Measurements from ENCODE around the gene MAP7D1. TPM values are rescaled to one million over a fixed set of nuclear protein-coding genes. Genes with fewer than 3 reads are reported as not detected.

The MAP7D1 gene
- total and polyA plus RNA-seq, 10 of the 15 experiments (the other 5 are each of a cell fraction or from before 2014, with no cell fraction given): 4.4 to 97.6 (median 24.2) TPM

DNA sequence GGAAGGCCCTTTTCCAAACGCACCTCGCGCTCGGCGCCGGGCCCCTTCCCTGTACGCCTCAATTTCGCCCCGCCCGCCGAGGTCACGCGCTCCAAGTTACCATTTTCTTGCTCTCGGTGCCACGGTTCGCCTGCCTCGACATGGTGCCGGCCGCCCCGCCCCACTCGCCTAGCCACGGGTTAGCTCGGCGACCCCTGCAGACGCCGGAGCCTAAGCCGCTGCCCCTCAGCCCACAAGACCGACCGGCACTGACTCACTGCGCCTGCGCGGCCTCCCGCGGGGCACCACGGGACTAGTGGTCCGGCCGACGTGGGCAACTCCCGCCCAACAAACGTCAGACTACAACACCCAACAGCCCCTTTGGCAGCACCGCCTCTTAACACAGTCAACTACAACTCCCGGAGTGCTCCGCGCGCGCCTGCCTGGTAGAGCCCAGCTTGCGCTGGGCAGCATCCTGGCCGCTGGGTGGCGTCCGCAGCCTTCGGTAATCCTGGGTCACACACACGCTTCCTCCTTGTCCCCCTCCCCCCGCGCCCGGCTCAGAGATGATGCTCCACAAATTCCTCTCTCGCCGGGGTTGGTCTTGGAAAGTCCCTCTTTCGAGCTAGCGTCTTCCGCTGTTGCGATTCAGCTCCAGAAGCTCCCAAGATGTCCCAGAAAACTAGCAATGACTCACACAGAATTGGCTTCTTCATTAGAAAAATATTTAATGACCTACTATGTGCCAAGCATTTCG is 6.6 kb upstream of the MAP7D1 start, which contains the start of gene TRAPPC3 (continued):
- TF ChIP-seq, protein P1, sequence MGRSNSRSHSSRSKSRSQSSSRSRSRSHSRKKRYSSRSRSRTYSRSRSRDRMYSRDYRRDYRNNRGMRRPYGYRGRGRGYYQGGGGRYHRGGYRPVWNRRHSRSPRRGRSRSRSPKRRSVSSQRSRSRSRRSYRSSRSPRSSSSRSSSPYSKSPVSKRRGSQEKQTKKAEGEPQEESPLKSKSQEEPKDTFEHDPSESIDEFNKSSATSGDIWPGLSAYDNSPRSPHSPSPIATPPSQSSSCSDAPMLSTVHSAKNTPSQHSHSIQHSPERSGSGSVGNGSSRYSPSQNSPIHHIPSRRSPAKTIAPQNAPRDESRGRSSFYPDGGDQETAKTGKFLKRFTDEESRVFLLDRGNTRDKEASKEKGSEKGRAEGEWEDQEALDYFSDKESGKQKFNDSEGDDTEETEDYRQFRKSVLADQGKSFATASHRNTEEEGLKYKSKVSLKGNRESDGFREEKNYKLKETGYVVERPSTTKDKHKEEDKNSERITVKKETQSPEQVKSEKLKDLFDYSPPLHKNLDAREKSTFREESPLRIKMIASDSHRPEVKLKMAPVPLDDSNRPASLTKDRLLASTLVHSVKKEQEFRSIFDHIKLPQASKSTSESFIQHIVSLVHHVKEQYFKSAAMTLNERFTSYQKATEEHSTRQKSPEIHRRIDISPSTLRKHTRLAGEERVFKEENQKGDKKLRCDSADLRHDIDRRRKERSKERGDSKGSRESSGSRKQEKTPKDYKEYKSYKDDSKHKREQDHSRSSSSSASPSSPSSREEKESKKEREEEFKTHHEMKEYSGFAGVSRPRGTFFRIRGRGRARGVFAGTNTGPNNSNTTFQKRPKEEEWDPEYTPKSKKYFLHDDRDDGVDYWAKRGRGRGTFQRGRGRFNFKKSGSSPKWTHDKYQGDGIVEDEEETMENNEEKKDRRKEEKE (IDR thresholded peaks at IDR 0.05): no peak
- TF ChIP-seq ZZZ3 (IDR thresholded peaks at IDR 0.05; ENCODE audit: control insufficient read depth, insufficient read length, low read depth): no peak
- no peak for TF ChIP-seq CEBPB (IDR thresholded peaks at IDR 0.05; ENCODE audit: borderline replicate concordance in 1 of 2, low read depth in 2 of 2, low read length in 2 of 2)
- TF ChIP-seq EGR1 (IDR thresholded peaks at IDR 0.05; ENCODE audit: borderline replicate concordance in 1 of 2, low read depth in 2 of 2, low read length in 2 of 2): peak in 1 of 2 experiments; percentile 69; a peak in 1 of 3 replicates
- TF ChIP-seq RBBP5 (conservative IDR thresholded peaks at IDR 0.05): no peak
- no peak for TF ChIP-seq TCF3 (IDR thresholded peaks at IDR 0.05; ENCODE audit: borderline replicate concordance, insufficient read depth, low read depth, low read length)
- no peak for TF ChIP-seq BCL11A (IDR thresholded peaks at IDR 0.05; ENCODE audit: low read depth, low read length)
- peak; percentile 89 for TF ChIP-seq TARDBP (IDR thresholded peaks at IDR 0.05; ENCODE audit: borderline replicate concordance)
- no peak for TF ChIP-seq SUZ12 (IDR thresholded peaks at IDR 0.05; ENCODE audit: unreplicated experiment)
- TF ChIP-seq WRNIP1 (IDR thresholded peaks at IDR 0.05; ENCODE audit: borderline replicate concordance, low read depth, low read length): no peak; the same call in 1 of the 2 replicates
- no peak for TF ChIP-seq CHD1 (IDR thresholded peaks at IDR 0.05; ENCODE audit: low read depth, low read length)
- peak; percentile 31; the same call in 1 of the 2 replicates for TF ChIP-seq MTA2 (IDR thresholded peaks at IDR 0.05; ENCODE audit: low read depth)
- TF ChIP-seq EED (IDR thresholded peaks at IDR 0.05; ENCODE audit: low read depth): peak; percentile 69
- TF ChIP-seq KAT2A (conservative IDR thresholded peaks at IDR 0.05; ENCODE audit: control insufficient read depth, low read depth, low read length): no peak
- TF ChIP-seq, protein P2, sequence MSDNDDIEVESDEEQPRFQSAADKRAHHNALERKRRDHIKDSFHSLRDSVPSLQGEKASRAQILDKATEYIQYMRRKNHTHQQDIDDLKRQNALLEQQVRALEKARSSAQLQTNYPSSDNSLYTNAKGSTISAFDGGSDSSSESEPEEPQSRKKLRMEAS (IDR thresholded peaks at IDR 0.05; ENCODE audit: low read depth, low read length): peak; percentile 67; the same call in 1 of the 2 replicates
- TF ChIP-seq NRF1 (conservative IDR thresholded peaks at IDR 0.05; ENCODE audit: low read depth, low read length): peak; percentile 89
- TF ChIP-seq, protein P3, sequence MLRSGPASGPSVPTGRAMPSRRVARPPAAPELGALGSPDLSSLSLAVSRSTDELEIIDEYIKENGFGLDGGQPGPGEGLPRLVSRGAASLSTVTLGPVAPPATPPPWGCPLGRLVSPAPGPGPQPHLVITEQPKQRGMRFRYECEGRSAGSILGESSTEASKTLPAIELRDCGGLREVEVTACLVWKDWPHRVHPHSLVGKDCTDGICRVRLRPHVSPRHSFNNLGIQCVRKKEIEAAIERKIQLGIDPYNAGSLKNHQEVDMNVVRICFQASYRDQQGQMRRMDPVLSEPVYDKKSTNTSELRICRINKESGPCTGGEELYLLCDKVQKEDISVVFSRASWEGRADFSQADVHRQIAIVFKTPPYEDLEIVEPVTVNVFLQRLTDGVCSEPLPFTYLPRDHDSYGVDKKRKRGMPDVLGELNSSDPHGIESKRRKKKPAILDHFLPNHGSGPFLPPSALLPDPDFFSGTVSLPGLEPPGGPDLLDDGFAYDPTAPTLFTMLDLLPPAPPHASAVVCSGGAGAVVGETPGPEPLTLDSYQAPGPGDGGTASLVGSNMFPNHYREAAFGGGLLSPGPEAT (IDR thresholded peaks at IDR 0.05; ENCODE audit: low read depth): peak; percentile 93
- peak; percentile 59 to 65 for TF ChIP-seq BHLHE40 (IDR thresholded peaks at IDR 0.05; ENCODE audit: borderline replicate concordance in 1 of 2, low read depth in 2 of 2, low read length in 1 of 2)
- TF ChIP-seq CBX3 (IDR thresholded peaks at IDR 0.05; ENCODE audit: borderline replicate concordance, low read depth): no peak
- TF ChIP-seq STAT3 (IDR thresholded peaks at IDR 0.05; ENCODE audit: low read depth, low read length): no peak
- peak; percentile 84 to 87 for TF ChIP-seq IKZF2 (IDR thresholded peaks at IDR 0.05)
- peak; percentile 76 for TF ChIP-seq NR2F1 (conservative IDR thresholded peaks at IDR 0.05)
- TF ChIP-seq FOXK2 (IDR thresholded peaks at IDR 0.05): peak; percentile 71
